MG63 (cell line): ENCODE measurements around the gene ARHGEF28. TPM values are rescaled to one million over a fixed set of nuclear protein-coding genes. Genes with fewer than 3 reads are reported as not detected.

Source experiments
- DNase-seq: peaks from one replicate; pipeline ENCODE4 v3.0.0-alpha.2; 2020
- H3K27me3 ChIP-seq: fragments of 250-450 bp; sonication (Bioruptor Pico); 2 replicates; pipeline ENCODE4 v1.5.1; 2020; ENCODE audit warnings: mild to moderate bottlenecking, moderate library complexity
- H3K36me3 ChIP-seq: fragments of 250-450 bp; sonication (Bioruptor Pico); 2 replicates; pipeline ENCODE4 v1.5.1; 2020; ENCODE audit warnings: mild to moderate bottlenecking, moderate library complexity
- H3K4me3 ChIP-seq: fragments of 250-450 bp; sonication (Bioruptor Pico); 2 replicates; pipeline ENCODE4 v1.5.1; 2020; ENCODE audit warnings: mild to moderate bottlenecking, moderate library complexity
- H3K9me3 ChIP-seq: fragments of 250-450 bp; sonication (Bioruptor Pico); 2 replicates; pipeline ENCODE4 v1.5.1; 2020; ENCODE audit warnings: mild to moderate bottlenecking, moderate library complexity
- total RNA-seq: library from RNA; depleted of rRNA; stranded (reverse); fragments of >200 nt; shearing (Covaris generic); gene quantifications from 2 replicates; pipeline ENCODE4 v1.2.3, GENCODE V29; 2014; ENCODE audit warnings: low replicate concordance; rRNA removed

ARHGEF28 gene
- total RNA-seq, 1 experiment from 2014 or later: 7.6 TPM

GRCh38 chr5:73987915-73988314 is 361.9 kb downstream of the ARHGEF28 start:
- H3K9me3 ChIP-seq: peaks cover 2% of the 10 kb centered on the region; the same call in 1 of the 2 replicates
- no peak overlapping the region for H3K4me3 ChIP-seq
- no peaks in the 10 kb centered on the region for H3K27me3 ChIP-seq
- H3K36me3 ChIP-seq: no peaks in the 10 kb centered on the region
- DNase-seq: no peak

DNA sequence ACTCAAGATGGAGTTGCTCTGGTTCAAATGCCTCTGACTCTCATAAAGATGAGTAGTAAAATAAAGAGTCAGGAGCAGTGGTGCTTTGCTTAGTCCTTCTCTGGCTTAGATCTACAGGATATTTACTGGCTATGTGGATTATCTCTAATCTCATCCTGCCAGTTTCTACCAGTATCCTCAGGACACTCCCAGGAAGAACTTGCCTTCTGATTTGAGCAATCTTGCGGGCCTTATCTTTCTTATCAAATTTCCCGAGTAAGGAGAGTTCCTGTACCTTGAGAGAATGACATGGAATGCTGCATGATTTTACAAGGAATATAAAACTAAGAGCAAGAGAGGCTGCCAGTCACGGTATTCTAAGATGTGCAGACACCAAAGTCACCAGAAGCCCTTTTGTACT is 364.0 kb downstream of the ARHGEF28 start:
- Histone ChIP-seq H3K4me3 (no peak overlapping the region), H3K36me3 (no peaks in the 10 kb centered on the region), H3K9me3 (peaks cover 2% of the 10 kb centered on the region; the same call in 1 of the 2 replicates), H3K27me3 (no peaks in the 10 kb centered on the region)
- DNase-seq: no peak

Other genes starting within 250 kb of the ARHGEF28 start
- 9.6 and 26.5 TPM in 2 replicates for gene FOXD1, start 177.4 kb upstream of the ARHGEF28 start, total RNA-seq
- 284 and 469 TPM in 2 replicates for gene BTF3, start 127.8 kb upstream of the ARHGEF28 start, total RNA-seq
- gene ANKRA2, start 60.6 kb upstream of the ARHGEF28 start, total RNA-seq: 9.4 and 22.2 TPM in 2 replicates
- gene UTP15, start 60.5 kb upstream of the ARHGEF28 start, total RNA-seq: 13.1 and 21.2 TPM in 2 replicates